Osteocyte (in vitro differentiated cells): ENCODE measurements around the gene MYO18B. TPM values are rescaled to one million over a fixed set of nuclear protein-coding genes. Genes with fewer than 3 reads are reported as not detected.

ENCODE experiments used
- DNase-seq: peaks from one replicate; pipeline ENCODE4 v3.0.0; 2021; ENCODE audit warnings: mixed read lengths; ENCODE audit not compliant: unreplicated experiment; ENCODE audit errors: extremely low spot score
- H3K27ac Mint-ChIP-seq: one replicate; pipeline ENCODE4 v1.8.0; 2021; ENCODE audit warnings: mild to moderate bottlenecking, mixed read lengths; ENCODE audit not compliant: unreplicated experiment
- H3K27me3 Mint-ChIP-seq: one replicate; pipeline ENCODE4 v1.8.0; 2021; ENCODE audit warnings: mixed read lengths; ENCODE audit not compliant: unreplicated experiment
- H3K36me3 Mint-ChIP-seq: one replicate; pipeline ENCODE4 v1.8.0; 2021; ENCODE audit warnings: mixed read lengths; ENCODE audit not compliant: unreplicated experiment
- H3K4me1 Mint-ChIP-seq: one replicate; pipeline ENCODE4 v1.8.0; 2021; ENCODE audit warnings: mixed read lengths; ENCODE audit not compliant: unreplicated experiment
- H3K4me3 Mint-ChIP-seq: one replicate; pipeline ENCODE4 v1.8.0; 2021; ENCODE audit warnings: mild to moderate bottlenecking, moderate library complexity, mixed read lengths; ENCODE audit not compliant: unreplicated experiment
- H3K9me3 Mint-ChIP-seq: one replicate; pipeline ENCODE4 v1.8.0; 2021; ENCODE audit warnings: mixed read lengths; ENCODE audit not compliant: unreplicated experiment
- CTCF ChIP-seq: fragments of 200-600 bp; sonication (generic); IDR thresholded peaks from 2 replicates; pipeline ENCODE4 v1.5.0; 2021; ENCODE audit warnings: antibody characterized with exemption, mild to moderate bottlenecking, moderate library complexity
- long read RNA-seq: library from polyadenylated mRNA; unstranded; transcript quantifications from one replicate; pipeline ENCODE4 v2.0.0, GENCODE V29; 2021
- total RNA-seq: library from RNA; stranded (reverse); gene quantifications from 2 replicates; pipeline ENCODE4 v1.2.1, GENCODE V29; 2021

The MYO18B gene
- total RNA-seq, result not detected in 2 replicates
- long read RNA-seq, result 0 reads

DNA sequence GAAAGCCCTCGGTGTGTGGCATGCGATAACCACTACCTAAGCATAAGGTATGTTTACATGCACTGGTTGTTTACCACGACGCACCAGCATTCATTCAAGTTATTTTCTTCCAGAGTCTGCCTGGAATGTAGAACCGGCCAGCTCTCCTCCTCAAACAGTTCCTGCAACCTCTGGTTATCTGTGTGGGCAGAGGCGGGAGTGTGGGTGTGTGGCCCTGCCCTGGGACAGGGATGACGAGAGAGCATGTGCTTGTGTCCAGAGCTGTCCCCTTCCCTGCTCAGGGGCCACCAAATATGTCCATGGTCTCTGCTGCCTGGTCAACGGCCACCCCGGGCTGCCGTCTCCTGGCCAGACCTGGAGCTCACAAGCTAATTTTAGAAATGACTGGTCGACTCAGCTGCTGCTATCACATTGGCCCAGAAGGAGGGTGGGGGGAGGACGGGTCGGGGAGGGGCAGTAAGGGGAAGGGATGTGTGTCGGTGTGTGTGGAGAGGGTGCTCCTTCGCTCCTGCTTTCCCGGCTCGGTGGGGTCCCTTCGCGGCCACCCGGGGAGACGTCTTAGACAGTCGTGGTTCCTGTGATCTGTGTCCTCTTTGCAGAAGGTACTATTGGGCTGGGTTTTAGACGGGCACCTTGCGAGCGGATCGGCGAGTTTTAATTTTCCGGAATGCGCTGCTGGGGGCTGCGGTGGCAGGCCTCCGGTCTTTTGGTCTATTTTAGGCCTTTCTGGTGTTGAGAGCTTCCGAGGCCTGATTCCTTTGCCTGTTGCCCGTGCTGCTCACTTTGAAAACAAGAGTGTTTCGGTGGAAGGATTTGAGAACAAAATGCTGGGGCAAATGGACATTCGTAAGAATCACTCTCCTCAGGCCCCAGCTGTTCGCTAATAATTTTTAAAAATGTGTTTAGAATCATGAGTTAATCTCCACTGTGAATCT, at the start of gene MYO18B:
MYO18B (plus strand) TSS at position 497 of the 935 bp plus-strand sequence. CDS start 18,905 bp downstream, outside the sequence.
- TF ChIP-seq CTCF, result no peak
- H3K27me3 Mint-ChIP-seq, result peaks cover 1% of the 10 kb centered on the region
- no peaks in the 10 kb centered on the region for H3K36me3 Mint-ChIP-seq
- no peak within 1 kb of the TSS for H3K4me3 Mint-ChIP-seq
- H3K27ac Mint-ChIP-seq, result no peak within 1 kb of the TSS
- H3K4me1 Mint-ChIP-seq, result no peaks in the 10 kb centered on the region
- H3K9me3 Mint-ChIP-seq, result no peaks in the 10 kb centered on the region
- DNase-seq, result no peak

- no peak for TF ChIP-seq CTCF
- H3K36me3 Mint-ChIP-seq, result no peaks in the 10 kb centered on the region
- H3K27ac Mint-ChIP-seq, result no peak overlapping the region
Measured at GRCh38 chr22:25692397-25693267, 49.4 kb upstream of the MYO18B start.

DNA sequence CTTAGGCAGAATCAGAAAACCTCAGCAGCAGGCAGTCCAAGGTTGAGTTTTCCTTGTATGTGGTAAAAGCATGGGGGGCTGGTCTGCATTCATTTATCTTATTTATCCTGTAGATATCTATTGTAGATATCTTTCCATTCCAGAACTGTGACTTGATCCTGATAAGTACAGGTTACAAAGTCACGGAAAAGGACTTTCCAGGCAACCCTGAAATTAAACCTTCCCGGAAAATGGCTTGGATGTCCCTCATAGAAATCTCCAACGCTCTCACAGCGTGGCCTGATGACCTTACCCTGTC, 48.8 kb upstream of the MYO18B start:
- H3K4me3 Mint-ChIP-seq, result no peak overlapping the region
- TF ChIP-seq CTCF, result no peak

More at GRCh38 chr22:25692397-25693267, 49.4 kb upstream of the MYO18B start:
- H3K27me3 Mint-ChIP-seq, result no peaks in the 10 kb centered on the region
- H3K4me1 Mint-ChIP-seq, result no peaks in the 10 kb centered on the region
- H3K9me3 Mint-ChIP-seq, result no peaks in the 10 kb centered on the region
- DNase-seq, result no peak
- H3K4me3 Mint-ChIP-seq, result no peak overlapping the region

DNA sequence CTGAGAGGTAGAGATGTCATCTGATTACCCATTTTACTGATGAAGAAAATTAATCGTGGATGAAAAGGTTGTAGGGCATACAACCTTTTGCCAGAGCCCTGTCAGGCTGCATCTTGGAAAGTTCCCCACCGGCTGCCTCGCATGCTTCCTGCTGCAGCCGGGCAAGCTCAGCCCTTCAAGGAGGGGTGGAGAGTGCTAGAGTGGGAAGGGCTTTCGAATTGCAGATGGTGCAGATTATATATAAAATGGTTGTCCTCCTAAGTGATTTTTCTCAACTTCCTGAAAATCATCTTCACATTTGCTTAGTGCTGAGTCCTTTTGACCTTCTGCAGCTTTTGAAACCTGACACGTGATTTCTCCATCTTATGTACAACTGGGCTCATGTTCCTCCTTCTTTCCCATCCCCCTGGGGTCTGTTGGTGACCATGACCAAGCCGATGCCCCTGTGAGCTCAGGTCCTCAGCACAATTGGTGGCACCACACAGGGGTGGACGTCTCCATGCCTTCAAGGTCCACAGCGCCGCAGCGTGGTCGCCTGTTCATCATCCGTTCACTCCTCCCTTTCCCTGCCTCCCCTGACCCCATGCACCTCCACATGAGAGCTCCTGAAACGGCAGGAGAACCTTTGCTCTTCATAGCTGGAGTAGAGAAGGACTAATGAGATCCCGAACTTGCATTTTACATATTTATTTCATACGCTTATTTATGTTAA, 47.6 kb upstream of the MYO18B start:
- no peaks in the 10 kb centered on the region for H3K27me3 Mint-ChIP-seq
- H3K9me3 Mint-ChIP-seq, result no peaks in the 10 kb centered on the region

More for the DNA sequence above, 48.8 kb upstream of the MYO18B start:
- no peaks in the 10 kb centered on the region for H3K36me3 Mint-ChIP-seq
- no peaks in the 10 kb centered on the region for H3K4me1 Mint-ChIP-seq
- H3K9me3 Mint-ChIP-seq, result no peaks in the 10 kb centered on the region
- no peaks in the 10 kb centered on the region for H3K27me3 Mint-ChIP-seq
- no peak overlapping the region for H3K27ac Mint-ChIP-seq
- no peak for DNase-seq

More for the DNA sequence above, 47.6 kb upstream of the MYO18B start:
- Mint-ChIP-seq H3K27ac (no peak overlapping the region), H3K36me3 (no peaks in the 10 kb centered on the region), H3K4me3 (no peak overlapping the region), H3K4me1 (no peaks in the 10 kb centered on the region)
- TF ChIP-seq CTCF, result no peak
- no peak for DNase-seq
